Choroid plexus epithelial cell (primary cell): Measurements from ENCODE around the gene PPP1CC.

ENCODE experiments used
- DNase-seq: peaks from one replicate; pipeline ENCODE4 v3.0.0-alpha.2; 2010; ENCODE audit warnings: low read depth
- H3K4me3 ChIP-seq: 2 replicates; pipeline ENCODE4 v1.5.1; 2011; ENCODE audit warnings: low read depth, mild to moderate bottlenecking, control low read depth, low read length, moderate library complexity
- TF ChIP-seq, protein P1 (sequence below): conservative IDR thresholded peaks from 2 replicates; pipeline ENCODE4 v1.5.1; 2011; ENCODE audit warnings: low read depth, mild to moderate bottlenecking, control low read depth, inconsistent platforms, low read length, moderate library complexity

PPP1CC gene

DNA sequence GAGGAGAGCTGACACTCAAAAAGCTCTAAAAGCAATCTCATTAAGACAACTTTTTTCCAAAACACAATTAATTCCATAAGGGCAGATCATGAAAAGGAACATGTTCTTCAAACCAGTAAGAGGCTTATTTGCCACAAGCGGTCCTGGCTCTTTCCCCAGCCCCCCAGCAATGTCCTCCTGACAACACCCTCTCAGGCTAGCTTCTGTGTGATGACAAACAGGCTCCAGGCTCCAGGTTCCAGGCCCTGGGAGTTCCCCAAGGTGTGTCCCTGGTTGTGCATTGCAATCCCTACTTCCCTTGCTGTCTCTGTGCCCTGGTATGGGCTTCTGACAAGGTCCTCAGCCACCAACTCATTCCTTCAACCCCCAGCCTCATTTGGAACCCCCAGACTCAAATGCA, 62.7 kb downstream of the PPP1CC start:
- DNase-seq, result no peak
- TF ChIP-seq, protein P1, sequence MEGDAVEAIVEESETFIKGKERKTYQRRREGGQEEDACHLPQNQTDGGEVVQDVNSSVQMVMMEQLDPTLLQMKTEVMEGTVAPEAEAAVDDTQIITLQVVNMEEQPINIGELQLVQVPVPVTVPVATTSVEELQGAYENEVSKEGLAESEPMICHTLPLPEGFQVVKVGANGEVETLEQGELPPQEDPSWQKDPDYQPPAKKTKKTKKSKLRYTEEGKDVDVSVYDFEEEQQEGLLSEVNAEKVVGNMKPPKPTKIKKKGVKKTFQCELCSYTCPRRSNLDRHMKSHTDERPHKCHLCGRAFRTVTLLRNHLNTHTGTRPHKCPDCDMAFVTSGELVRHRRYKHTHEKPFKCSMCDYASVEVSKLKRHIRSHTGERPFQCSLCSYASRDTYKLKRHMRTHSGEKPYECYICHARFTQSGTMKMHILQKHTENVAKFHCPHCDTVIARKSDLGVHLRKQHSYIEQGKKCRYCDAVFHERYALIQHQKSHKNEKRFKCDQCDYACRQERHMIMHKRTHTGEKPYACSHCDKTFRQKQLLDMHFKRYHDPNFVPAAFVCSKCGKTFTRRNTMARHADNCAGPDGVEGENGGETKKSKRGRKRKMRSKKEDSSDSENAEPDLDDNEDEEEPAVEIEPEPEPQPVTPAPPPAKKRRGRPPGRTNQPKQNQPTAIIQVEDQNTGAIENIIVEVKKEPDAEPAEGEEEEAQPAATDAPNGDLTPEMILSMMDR, result no peak
- H3K4me3 ChIP-seq, result no peak overlapping the region

DNA sequence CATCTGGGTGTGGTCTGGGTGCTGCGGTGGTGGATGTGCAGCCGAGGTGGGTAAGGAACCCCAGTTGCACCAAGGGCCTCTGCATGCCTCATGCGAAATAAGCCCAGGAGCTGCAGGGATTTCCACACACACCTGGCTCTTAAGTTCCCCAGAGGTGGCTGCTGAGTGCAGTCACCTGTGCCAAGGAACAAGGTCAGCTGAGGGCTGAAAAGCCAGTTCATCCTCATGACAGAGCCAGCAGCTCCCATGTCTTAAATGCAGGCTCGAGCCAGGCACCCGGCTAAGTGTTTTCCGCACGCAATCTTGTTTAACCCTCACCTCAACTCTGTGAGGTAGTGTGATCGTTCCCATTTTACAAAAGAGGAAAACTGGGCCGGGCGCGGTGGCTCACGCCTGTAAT, 63.5 kb downstream of the PPP1CC start:
- TF ChIP-seq, protein P1, result no peak
- H3K4me3 ChIP-seq, result no peak overlapping the region
- DNase-seq, result no peak

DNA sequence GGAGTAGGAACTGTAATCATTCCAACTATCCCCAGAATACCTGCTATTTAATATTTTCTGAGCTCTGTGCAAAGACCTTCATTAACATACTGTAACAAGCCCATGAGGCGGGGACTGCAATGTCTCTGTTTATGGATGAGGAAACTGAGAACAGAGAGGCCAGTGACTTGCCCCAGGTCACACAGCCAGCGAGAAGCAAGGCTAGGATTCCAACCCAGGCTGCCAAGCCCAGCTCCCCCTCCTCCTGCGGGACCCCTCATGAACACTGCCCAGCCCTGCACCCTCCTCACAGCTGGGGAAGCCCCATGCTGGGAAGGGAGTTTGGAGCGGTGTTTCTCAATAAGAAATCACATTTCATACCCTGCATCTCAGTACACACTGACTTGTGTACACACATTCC, 64.7 kb downstream of the PPP1CC start:
- TF ChIP-seq, protein P1, result no peak
- no peak overlapping the region for H3K4me3 ChIP-seq
- peak; percentile 44 for DNase-seq

DNA sequence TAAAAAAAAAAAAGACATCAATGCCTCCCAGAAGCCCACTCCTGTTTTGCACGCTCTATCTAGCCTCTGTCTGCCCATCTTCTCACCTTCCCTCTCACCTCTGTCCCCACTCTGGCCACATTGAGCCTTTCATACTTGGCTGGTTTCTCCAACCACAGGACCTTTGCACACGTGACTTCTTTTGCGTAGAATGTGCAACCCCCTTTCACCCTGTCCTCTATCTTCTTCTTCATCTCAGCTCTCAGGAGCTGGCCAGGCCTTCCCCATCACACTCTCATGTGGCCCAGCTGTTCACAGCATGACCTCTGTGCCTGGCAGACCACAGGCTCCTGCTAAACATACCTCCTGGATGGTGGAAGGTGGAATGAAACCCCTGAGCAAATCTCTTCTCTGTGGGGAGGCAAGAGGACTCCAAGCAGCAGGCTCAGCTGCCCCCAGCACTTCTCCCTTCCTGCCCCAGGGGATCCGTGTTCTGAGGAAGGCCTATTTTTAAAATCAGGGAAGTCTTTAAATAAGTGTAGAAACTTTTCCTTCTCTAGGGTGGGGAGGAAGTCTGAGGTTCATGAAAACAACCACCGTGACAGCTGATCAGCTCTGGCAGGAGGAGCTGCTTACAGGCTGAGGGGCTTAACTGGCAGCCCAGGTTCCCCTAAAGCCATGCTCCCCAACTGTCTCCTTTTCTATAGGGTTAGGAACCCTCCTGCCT, 65.3 kb downstream of the PPP1CC start:
- DNase-seq, result peak; percentile 85

DNA sequence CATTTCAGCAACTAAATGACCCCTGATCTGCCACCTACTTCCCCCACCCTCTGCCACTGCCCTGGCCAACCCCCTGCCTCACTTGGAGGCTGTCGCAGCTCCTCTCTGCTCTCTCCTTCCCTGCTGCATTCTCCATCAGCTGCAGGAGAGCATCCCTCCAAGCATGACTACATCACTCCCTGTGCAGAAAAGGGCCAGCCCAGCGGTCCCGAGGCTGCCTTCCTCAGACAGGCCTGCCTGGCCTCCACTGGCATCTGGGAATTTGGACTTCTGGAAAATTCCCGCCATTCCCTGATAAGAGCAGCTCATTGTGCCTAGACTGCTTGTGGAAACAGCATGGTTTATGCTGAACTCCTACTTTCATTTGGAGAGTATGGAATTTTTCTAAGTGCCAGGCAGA, 66.5 kb downstream of the PPP1CC start:
- no peak overlapping the region for H3K4me3 ChIP-seq
- DNase-seq, result no peak
- TF ChIP-seq, protein P1, result no peak

More for the DNA sequence above, 65.3 kb downstream of the PPP1CC start:
- TF ChIP-seq, protein P1, result no peak
- H3K4me3 ChIP-seq, result no peak overlapping the region

DNA sequence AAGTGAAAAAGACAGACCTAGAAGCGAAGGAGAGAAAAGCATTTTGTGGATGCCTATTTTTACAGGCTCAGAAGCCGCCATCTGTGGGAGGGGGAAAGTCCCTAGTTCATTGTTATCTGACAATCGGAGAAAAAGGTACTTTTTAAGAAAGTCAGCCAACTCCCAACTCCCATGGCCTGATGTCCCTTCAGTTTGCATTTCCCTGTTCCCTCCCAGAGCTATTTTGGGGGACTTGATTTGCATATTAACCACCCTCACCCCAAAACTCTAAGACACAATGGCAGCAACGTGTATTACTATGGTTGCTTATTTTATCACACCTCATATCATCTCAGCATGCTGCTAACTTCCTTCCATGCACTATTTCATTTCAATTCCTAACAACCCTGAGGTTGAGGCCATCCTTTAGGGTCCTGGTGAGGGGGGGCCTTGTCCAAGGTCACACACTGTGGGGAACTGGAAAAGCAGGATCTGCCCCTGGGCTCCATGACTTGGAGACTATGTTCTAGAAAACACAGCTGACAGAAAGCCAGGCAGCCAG, 72.5 kb downstream of the PPP1CC start:
- TF ChIP-seq, protein P1, result no peak
- DNase-seq, result no peak
- no peak overlapping the region for H3K4me3 ChIP-seq
